HG03045 (cell line): ENCODE measurements around the gene SYK.

ENCODE experiments used
- ATAC-seq: cut with Tn5 transposase; IDR thresholded peaks from one replicate; pipeline ENCODE4 v1.9.1; 2021; ENCODE audit warnings: mild to moderate bottlenecking, moderate library complexity; ENCODE audit not compliant: unreplicated experiment

Gene SYK

GRCh38 chr9:90821697-90822096 lies 20.1 kb downstream of the SYK start:
- ATAC-seq: no peak

- ATAC-seq: no peak
Observed at GRCh38 chr9:90822866-90823265, 21.2 kb downstream of the SYK start.

GRCh38 chr9:90825586-90825985 lies 24.0 kb downstream of the SYK start:
- no peak for ATAC-seq

- ATAC-seq: no peak
Observed at GRCh38 chr9:90826326-90827020, 24.9 kb downstream of the SYK start.

GRCh38 chr9:90827181-90827871 lies 25.7 kb downstream of the SYK start:
- peak; percentile 48 for ATAC-seq

- no peak for ATAC-seq
Observed at GRCh38 chr9:90830051-90830450, 28.4 kb downstream of the SYK start.

GRCh38 chr9:90830977-90831376 lies 29.4 kb downstream of the SYK start:
- no peak for ATAC-seq

GRCh38 chr9:90832261-90832660 lies 30.6 kb downstream of the SYK start:
- ATAC-seq: no peak

GRCh38 chr9:90834828-90835595 lies 33.4 kb downstream of the SYK start:
- ATAC-seq: no peak

GRCh38 chr9:90836411-90837080 lies 34.9 kb downstream of the SYK start:
- ATAC-seq: no peak

GRCh38 chr9:90838098-90838497 lies 36.5 kb downstream of the SYK start:
- no peak for ATAC-seq

GRCh38 chr9:90838581-90839154 lies 37.0 kb downstream of the SYK start:
- no peak for ATAC-seq

GRCh38 chr9:90839183-90839728 lies 37.6 kb downstream of the SYK start:
- no peak for ATAC-seq

- ATAC-seq: no peak
Observed at GRCh38 chr9:90840696-90841095, 39.1 kb downstream of the SYK start.

- ATAC-seq: no peak
Observed at GRCh38 chr9:90841213-90841612, 39.6 kb downstream of the SYK start.

- no peak for ATAC-seq
Observed at GRCh38 chr9:90841615-90842014, 40.0 kb downstream of the SYK start.

- ATAC-seq: no peak
Observed at GRCh38 chr9:90842176-90842777, 40.7 kb downstream of the SYK start.

GRCh38 chr9:90842996-90843395 lies 41.4 kb downstream of the SYK start:
- ATAC-seq: no peak

GRCh38 chr9:90843525-90843924 lies 41.9 kb downstream of the SYK start:
- no peak for ATAC-seq

GRCh38 chr9:90844326-90844725 lies 42.7 kb downstream of the SYK start:
- no peak for ATAC-seq
